H54 (cell line): ENCODE measurements around the gene BEST2.

Experiments
- DNase-seq: peaks from one replicate; pipeline ENCODE4 v3.0.0; 2011; ENCODE audit warnings: low spot score, mixed read lengths; ENCODE audit not compliant: insufficient read length
- FAIRE-seq: peaks from 3 replicates; lab custom pipeline; 2011; peaks lifted over from hg19 to GRCh38; lab: Jason Lieb, UNC
- POLR2A ChIP-seq: IDR thresholded peaks from 2 replicates; pipeline ENCODE4 v1.6.1; 2011; ENCODE audit warnings: low read depth, mild to moderate bottlenecking, low read length

BEST2 gene

DNA sequence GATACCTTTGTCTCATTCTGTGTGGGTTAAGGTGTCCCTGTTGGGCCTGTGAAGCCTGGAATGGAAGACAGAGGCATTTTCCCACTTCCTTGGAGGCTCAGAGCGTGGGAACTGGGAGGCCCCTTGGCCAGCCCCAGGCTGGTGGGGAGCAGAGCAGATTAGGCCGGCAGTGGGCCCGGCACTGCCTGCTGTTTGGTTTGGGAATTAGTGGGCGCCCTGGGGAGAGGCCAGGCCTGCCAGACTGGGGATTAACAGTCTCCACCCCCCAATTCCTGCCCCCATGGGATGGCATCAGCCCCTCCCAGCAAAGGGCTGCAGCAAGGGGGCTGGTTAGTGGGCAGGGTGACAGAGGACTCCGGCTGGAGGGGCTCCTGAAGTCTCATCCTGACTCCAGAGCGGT lies 3.1 kb upstream of the BEST2 start:
- FAIRE-seq (no peak), DNase-seq (no peak)
- TF ChIP-seq POLR2A, result no peak

DNA sequence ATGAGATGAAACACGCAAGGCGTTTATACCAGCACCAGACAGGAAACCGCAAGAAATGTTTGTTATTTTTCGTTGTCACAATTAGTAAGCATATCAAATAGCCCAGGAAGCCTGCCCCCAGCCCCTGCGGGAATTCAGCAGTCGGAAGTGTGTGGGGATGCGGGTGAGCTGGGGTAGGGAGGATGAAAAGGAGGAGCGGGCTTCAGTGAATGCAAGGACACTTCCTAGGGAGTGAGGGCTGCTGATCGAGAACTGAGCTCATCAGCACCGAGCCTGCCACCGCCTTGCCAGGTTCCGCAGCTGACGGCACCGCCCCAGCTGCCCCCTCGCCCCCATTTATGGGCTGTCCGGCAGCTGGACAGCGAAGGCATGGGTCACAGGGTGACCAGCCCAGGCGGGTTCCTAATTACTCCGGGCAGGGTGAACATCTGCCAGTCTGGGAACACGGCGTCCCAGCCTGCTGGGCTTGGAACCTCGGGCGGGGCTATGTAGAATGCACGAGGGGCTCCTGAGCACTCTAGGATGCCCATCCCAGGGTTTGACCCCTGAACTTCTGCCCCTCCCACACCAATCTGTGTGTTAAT lies 1.6 kb upstream of the BEST2 start:
- DNase-seq (no peak), FAIRE-seq (no peak)
- TF ChIP-seq POLR2A, result no peak

DNA sequence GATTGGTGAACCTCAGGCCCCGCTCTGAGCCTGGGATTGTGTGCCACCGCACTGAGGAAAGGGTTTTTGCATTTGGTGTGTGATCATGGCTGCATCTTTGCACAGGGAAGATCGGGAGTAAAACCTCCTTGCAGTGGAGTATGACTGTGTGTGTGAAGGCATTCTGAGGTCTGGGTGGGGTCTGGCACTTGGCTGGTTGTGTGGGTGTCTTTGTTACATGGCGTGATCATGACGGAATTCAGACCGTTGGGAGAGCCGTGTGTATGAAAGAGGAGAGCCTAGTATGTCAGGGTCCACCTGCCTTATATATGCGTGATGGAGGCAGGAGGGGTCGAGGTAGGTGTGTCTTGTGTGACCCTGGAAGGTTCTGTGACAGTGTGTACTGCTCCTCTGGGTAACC lies 740 bp upstream of the BEST2 start:
- FAIRE-seq, result no peak
- TF ChIP-seq POLR2A, result no peak
- no peak for DNase-seq

DNA sequence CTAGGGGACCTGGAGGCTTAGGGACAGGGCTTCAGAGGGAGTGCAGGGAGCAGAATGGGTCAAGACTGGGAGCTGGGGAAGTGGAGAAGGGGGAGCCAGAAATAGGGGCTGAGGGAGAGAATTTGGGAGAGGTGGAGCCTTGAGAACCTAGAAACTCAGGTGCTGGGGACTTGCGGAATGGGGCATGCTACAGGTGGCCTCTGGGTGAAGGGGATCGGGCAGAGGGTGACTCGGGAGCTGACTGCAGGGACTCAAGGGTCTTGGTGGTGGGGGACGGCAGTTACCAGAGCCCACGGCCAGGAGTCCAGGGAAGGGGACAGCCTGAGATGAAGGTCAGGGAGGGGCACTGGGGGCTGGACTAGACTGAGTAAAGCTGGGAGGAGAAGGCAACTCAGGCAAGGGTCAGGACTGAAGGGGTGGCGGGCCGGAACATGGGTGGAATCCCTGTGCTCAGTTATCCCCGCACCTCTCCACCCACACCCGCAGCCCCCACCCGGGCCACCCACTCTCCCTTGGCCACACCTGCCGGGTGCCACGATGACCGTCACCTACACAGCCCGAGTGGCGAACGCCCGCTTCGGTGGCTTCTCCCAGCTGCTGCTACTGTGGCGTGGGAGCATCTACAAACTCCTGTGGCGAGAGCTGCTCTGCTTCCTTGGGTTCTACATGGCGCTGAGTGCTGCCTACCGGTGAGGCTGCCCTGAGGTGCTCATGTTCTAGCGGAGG lies 628 bp downstream of the BEST2 start:
- no peak for TF ChIP-seq POLR2A
- DNase-seq, result no peak
- no peak for FAIRE-seq

DNA sequence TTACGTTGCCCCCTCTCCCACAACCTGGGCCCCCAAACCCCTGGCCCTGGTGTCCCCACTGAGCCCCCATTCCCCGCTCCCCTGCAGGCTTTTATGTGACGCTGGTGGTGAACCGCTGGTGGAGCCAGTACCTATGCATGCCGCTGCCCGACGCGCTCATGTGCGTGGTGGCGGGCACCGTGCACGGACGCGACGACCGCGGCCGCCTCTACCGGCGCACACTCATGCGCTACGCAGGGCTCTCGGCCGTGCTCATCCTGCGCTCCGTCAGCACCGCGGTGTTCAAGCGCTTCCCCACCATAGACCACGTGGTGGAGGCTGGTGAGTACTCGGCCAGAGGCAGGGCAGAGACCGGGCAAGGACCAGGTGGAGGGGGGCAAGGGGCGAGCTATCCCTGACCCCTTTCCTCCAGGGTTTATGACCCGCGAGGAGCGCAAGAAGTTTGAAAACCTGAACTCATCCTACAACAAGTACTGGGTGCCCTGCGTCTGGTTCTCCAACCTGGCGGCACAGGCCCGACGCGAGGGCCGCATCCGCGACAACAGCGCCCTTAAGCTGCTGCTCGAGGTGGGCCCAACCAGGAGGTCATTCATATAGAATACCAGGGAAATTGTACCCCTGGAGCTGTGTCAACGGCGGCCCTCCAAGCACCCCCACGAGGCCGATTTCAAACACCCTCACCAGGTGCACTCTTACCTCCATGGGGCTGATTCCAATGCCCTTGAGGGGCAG lies 3.0 kb downstream of the BEST2 start:
- FAIRE-seq (no peak), DNase-seq (no peak)
- TF ChIP-seq POLR2A, result no peak

DNA sequence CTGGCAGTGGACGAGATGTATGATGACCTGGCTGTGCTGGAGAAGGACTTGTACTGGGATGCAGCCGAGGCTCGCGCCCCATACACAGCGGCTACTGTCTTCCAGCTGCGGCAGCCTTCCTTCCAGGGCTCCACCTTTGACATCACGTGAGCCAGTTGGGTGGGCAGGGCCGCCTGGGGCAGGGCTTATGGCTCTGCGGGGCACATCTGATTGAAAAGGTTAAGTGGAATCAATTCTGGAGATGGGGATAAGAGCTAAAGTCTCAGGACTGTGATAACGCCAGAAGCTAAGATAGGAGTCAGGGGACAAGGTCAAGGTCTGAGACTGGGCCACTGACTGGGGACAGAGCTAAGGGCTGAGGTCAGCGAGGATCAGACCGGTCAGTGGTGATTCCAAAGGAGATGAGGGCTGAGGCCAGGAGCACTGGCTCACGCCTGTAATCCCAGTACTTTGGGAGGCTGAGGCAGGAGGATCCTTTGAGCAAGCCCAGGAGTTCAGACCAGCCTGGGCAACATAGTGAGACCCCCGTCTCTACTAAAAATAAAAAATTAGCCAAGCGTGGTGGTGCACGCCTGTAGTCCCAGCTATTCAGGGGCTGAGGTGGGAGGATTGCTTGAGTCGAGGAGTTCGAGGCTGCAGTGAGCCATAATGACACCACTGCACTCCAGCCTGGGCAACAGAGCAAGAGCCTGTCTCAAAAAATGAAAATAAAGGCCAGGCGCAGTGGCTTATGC lies 4.7 kb downstream of the BEST2 start:
- no peak for TF ChIP-seq POLR2A
- no peak for FAIRE-seq
- DNase-seq, result no peak

DNA sequence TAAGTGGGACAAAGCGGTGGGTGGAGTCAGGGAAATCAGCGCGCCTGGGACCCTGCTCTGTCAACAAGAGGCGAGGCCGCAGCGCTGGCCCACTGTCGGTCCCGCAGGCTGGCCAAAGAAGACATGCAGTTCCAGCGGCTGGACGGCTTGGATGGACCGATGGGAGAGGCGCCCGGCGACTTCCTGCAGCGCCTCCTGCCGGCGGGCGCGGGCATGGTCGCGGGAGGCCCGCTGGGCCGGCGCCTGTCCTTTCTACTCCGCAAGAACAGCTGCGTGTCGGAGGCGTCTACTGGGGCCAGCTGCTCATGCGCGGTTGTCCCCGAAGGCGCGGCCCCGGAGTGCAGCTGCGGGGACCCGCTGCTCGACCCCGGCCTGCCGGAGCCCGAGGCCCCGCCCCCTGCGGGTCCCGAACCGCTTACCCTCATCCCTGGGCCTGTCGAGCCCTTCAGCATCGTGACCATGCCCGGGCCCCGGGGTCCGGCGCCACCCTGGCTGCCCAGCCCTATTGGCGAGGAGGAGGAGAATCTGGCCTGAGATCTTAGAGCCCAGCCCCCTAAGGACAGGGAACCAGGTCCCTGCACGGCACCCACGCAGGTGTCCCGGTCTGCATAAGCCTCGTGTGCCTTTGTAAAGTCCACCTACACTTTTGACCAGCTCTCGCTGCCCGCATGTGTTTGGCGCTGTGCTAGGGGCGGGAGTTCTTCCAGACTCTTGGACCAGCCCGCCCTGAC lies 6.1 kb downstream of the BEST2 start:
- FAIRE-seq (no peak), DNase-seq (peak; percentile 87)
- TF ChIP-seq POLR2A, result no peak

DNA sequence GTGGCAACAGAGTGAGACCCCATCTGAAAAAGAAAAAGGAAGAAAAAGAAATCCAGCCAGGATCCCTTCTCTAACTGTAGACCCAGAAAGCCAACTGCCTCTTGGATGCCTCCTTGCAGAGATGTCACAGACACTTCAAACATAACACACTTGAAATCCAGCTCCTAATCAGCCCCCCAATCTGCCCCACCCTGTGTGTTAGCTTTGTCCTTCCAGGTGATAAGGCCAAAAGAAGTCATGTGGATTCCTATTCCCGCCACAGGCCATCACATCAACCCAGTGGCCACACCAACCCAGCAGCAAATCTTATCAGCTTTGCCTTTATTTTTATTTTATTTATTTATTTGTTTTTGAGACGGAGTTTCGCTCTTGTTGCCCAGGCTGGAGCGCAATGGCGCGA lies 8.1 kb downstream of the BEST2 start:
- FAIRE-seq (no peak), DNase-seq (no peak)
- no peak for TF ChIP-seq POLR2A

DNA sequence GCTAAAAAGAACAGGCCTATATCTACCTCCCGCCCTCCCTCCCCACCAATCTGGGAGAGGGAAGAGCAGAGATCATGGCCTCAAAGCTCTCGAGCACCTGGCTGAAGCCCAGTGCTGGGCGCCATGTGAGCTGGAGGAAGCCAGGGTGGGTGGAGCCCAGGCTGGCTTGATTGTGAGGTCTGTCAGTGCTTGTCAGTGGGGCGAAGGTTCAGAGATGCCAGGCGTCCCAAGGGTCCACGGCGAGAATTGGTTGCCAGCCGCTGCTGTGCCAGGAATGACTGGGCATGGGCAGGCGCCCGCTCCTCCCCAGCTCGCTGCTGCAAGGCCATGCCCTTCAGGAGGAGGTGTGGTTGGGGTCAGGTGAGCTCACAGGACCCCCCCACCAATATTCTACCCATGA lies 11.5 kb downstream of the BEST2 start:
- FAIRE-seq (no peak), DNase-seq (no peak)
- no peak for TF ChIP-seq POLR2A

DNA sequence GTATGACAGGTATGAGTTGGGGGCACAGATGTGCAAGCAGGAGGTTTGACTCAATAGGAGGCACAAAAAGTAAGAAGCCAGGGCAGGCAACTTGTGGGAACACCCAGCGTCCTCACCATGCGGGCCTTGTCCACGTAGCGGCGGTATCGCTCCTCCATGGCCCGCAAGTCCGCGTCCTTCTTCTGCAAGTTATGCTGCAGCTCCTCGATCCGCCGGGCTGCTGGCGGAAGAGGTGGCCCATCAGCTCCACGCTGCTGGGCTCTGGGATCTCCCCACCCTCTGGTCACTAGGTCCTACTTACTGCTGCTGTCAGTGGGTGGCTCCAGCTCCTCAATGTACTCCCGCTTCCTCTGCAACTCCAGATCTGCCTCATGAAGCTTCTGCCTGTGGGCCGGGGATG lies 13.1 kb downstream of the BEST2 start:
- no peak for DNase-seq
- no peak for FAIRE-seq
- TF ChIP-seq POLR2A, result no peak

DNA sequence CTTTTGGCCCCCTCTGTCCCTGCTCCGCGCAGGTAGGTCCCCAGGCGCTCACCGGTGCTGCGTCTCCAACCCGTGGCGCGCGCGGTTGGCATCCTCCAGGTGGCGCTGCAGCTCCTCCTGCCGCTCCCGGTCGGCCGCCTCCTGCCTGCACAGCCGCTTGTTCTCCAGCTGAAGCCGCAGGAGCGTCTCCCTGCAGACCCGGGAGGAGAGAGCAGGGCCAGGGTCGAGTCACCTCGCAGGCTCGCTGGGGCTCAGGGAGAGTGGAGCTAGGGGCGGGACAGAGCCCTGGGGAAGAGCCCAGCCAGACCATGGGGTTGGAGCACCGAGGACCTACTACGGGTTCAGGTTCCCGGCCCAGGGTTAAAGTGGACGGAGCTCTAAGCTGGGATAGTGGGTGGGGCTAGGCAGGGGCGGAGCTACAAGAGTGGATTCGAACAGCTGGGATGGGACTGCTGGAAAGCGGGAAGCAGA lies 14.5 kb downstream of the BEST2 start:
- TF ChIP-seq POLR2A, result no peak
- no peak for FAIRE-seq

DNA sequence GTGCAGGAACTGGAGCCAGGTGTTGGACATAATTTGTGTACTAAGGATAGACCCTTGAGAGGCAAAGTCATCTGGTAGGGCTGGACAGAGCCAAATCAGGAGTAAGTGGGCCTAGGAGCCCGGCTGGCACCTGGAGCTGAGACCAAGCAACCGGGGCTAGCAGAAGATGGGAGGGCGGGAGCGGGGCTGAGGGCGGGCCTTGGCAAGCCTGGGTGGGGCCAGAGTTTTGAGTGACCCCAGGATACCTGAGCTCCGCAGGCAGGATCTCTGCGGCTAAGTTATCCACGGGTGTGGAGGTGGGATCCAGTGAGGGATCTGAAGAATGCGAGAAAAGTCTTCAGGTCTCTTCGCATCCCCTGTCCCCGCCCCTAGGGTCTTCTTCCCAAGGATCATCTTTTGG lies 15.6 kb downstream of the BEST2 start:
- DNase-seq (no peak), FAIRE-seq (no peak)
- TF ChIP-seq POLR2A, result no peak

More for the DNA sequence above, 14.5 kb downstream of the BEST2 start:
- peak; percentile 90 for DNase-seq

DNA sequence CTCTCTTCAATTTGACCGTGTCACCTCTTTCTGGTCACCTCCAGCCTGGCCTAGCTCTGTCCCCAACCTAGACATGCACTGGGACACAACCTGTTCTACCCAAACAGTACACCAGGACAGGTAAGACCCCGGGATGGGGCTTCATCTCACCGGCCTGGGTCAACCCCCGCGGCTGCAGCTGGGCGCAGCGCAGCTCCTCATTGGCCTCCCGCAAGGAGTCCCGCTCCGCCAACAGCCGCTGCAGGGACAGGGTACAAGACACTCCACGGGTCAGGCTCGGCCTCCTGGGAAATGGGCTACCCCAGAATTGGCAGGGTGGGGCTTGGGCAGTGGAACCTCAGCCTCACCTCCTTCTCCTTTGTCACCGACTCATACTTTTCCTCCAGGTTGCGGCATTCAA lies 16.1 kb downstream of the BEST2 start:
- TF ChIP-seq POLR2A, result no peak
- no peak for DNase-seq
- no peak for FAIRE-seq
